Activated CD4-positive, alpha-beta memory T cell treated with anti-CD3 and anti-CD28 coated beads for 36 hours (primary cell): ENCODE measurements around the gene TFAP2B. TPM values are rescaled to one million over a fixed set of nuclear protein-coding genes. Genes with fewer than 3 reads are reported as not detected.

Experiments
- CTCF ChIA-PET: fragments of 350-600 bp; sonication (Branson Sonifier 250); formaldehyde crosslinking; loops from one replicate; lab custom pipeline; 2021; ENCODE audit warnings: antibody characterized with exemption, inconsistent platforms; lab: Charles Lee
- POLR2A ChIA-PET: fragments of 350-600 bp; sonication (Branson Sonifier 250); formaldehyde crosslinking; loops from one replicate; lab custom pipeline; 2021; ENCODE audit warnings: antibody characterized with exemption; lab: Charles Lee
- DNase-seq: peaks from one replicate; pipeline ENCODE4 v3.0.0-alpha.2; 2020
- H3K27ac Mint-ChIP-seq: one replicate; pipeline ENCODE4 v1.8.0; 2021; ENCODE audit warnings: mixed read lengths
- H3K27me3 Mint-ChIP-seq: one replicate; pipeline ENCODE4 v1.8.0; 2021; ENCODE audit warnings: mixed read lengths
- H3K36me3 Mint-ChIP-seq: one replicate; pipeline ENCODE4 v1.8.0; 2021; ENCODE audit warnings: mixed read lengths
- H3K4me1 Mint-ChIP-seq: one replicate; pipeline ENCODE4 v1.8.0; 2021; ENCODE audit warnings: low read depth, mixed read lengths
- H3K4me3 Mint-ChIP-seq: one replicate; pipeline ENCODE4 v1.8.0; 2021; ENCODE audit warnings: mild to moderate bottlenecking, mixed read lengths
- H3K9me3 Mint-ChIP-seq: one replicate; pipeline ENCODE4 v1.8.0; 2021; ENCODE audit warnings: mixed read lengths
- intact Hi-C: fragments of 100-400 bp; cut with micrococcal nuclease; formaldehyde crosslinking; loops from one replicate; pipeline ENCODE4 v1.15.1; 2023
- total RNA-seq, 2 experiments: library from RNA; stranded (reverse); gene quantifications; one replicate each; pipeline ENCODE4 v1.2.3, GENCODE V29; 2021

TFAP2B gene
- total RNA-seq, 2 experiments from 2014 or later, result not detected

- DNase-seq, result no peak
- ChIA-PET CTCF (no interaction called here), POLR2A (no interaction called here)
- Mint-ChIP-seq H3K4me1 (no peaks in the 10 kb centered on the region), H3K27ac (no peak overlapping the region), H3K4me3 (no peak overlapping the region), H3K27me3 (peaks cover 61% of the 10 kb centered on the region), H3K9me3 (peaks cover 2% of the 10 kb centered on the region), H3K36me3 (no peaks in the 10 kb centered on the region)
- intact Hi-C loops, result loop anchor here (10.0 kb wide), 1 partner anchor 111 kb away; the partner anchor contains the start of gene TFAP2D
Observed at GRCh38 chr6:50826037-50826761, 7.5 kb downstream of the TFAP2B start.

DNA sequence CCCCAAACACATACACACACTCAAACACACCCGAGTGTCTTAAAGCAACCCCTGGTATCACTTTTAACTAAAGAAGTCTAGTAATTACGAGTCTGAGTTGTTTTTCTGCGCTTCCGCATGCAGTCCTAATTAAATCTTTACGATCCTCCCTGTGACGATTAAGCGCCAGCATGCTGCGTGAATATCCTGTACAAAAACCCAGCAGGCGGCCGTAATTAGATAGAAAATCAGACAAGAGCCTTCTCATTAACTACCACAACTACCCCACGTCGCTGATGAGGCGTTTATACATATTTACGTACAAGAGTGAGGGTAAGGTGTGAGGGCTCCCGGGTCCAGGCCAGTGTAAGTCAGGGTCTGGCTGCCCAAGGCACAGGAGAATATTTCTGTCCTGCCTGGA, 8.1 kb downstream of the TFAP2B start:
- H3K9me3 Mint-ChIP-seq, result peaks cover 2% of the 10 kb centered on the region
- no peaks in the 10 kb centered on the region for H3K36me3 Mint-ChIP-seq
- no peaks in the 10 kb centered on the region for H3K4me1 Mint-ChIP-seq
- H3K27me3 Mint-ChIP-seq, result peaks cover 57% of the 10 kb centered on the region
- no peak overlapping the region for H3K4me3 Mint-ChIP-seq
- POLR2A ChIA-PET, result no interaction called here
- intact Hi-C loops, result loop anchor here (10.0 kb wide), 1 partner anchor 112 kb away; the partner anchor contains the start of gene TFAP2D
- no peak for DNase-seq
- CTCF ChIA-PET, result no interaction called here
- no peak overlapping the region for H3K27ac Mint-ChIP-seq

GRCh38 chr6:50829049-50829448, 10.4 kb downstream of the TFAP2B start:
- Mint-ChIP-seq H3K4me3 (no peak overlapping the region), H3K4me1 (no peaks in the 10 kb centered on the region), H3K27me3 (peaks cover 46% of the 10 kb centered on the region), H3K36me3 (no peaks in the 10 kb centered on the region), H3K9me3 (peaks cover 2% of the 10 kb centered on the region), H3K27ac (no peak overlapping the region)
- CTCF ChIA-PET, result no interaction called here
- POLR2A ChIA-PET, result no interaction called here
- intact Hi-C loops, result loop anchor here (10.0 kb wide), 1 partner anchor 114 kb away; the partner anchor contains the start of gene TFAP2D
- no peak for DNase-seq

DNA sequence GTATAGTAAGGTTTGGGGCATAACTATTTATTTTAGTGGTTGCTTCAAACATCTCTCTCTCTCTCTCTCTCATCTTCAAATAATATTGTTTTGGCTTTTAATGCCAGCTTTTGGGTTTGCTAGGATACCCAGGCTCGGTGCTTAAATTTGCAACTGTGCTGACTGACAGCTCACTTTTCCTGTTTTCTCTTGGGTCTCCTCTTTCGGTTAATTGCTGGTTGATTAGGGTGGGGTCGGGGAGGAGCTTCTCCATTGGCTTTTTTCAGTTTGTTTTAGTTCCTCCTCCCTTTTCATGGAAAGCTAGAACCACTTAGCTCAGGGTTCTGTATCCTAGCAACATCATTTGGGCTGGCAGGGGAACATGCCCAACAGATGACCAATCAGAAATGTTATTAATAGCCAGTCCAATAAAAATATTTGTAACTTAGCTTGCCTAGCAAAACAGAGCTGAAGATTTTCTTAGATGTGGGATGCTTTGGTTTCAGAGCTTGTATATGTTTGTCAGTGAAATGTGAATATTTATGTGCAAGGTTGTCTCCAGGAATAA, 11.3 kb downstream of the TFAP2B start:
- ChIA-PET CTCF (interaction anchor here (0.6 to 0.9 kb wide), 2 partner anchors 10 to 12 kb away, joined by 3 read pairs; partner anchors contain the start of gene TFAP2B), POLR2A (no interaction called here)
- intact Hi-C loops, result loop anchor here (10.0 kb wide), 1 partner anchor 115 kb away; the partner anchor contains the start of gene TFAP2D
- H3K27ac Mint-ChIP-seq, result no peak overlapping the region
- peaks cover 2% of the 10 kb centered on the region for H3K9me3 Mint-ChIP-seq
- no peak overlapping the region for H3K4me3 Mint-ChIP-seq
- no peaks in the 10 kb centered on the region for H3K36me3 Mint-ChIP-seq
- no peaks in the 10 kb centered on the region for H3K4me1 Mint-ChIP-seq
- H3K27me3 Mint-ChIP-seq, result peaks cover 41% of the 10 kb centered on the region
- DNase-seq, result no peak

DNA sequence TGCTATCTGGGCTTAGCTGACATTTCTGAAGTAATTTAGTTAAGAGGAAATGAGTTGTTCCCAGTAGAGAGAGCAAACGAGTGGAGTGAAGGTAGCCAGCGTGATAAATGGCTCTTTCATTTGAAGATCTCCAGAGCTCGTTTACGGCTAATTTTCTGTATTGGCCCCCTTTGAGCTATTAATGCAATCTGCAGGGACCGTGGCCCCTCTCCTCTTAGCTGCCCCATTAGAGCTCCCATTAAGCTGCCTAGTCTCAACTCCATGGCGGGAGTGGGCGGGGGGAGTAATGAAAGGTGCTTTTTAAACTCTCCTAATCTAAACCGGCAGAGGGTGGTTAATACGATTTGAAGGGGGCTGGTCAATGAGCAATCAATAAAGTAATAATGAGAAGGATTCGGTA, 12.5 kb downstream of the TFAP2B start:
- H3K27me3 Mint-ChIP-seq, result peaks cover 38% of the 10 kb centered on the region
- H3K4me1 Mint-ChIP-seq, result no peaks in the 10 kb centered on the region
- no peak for DNase-seq
- no peak overlapping the region for H3K27ac Mint-ChIP-seq
- no peak overlapping the region for H3K4me3 Mint-ChIP-seq
- H3K36me3 Mint-ChIP-seq, result no peaks in the 10 kb centered on the region
- ChIA-PET POLR2A (no interaction called here), CTCF (no interaction called here)
- intact Hi-C loops, result no loop called here
- peaks cover under 1% of the 10 kb centered on the region for H3K9me3 Mint-ChIP-seq

GRCh38 chr6:50832912-50833311, 14.2 kb downstream of the TFAP2B start:
- CTCF ChIA-PET, result no interaction called here
- Mint-ChIP-seq H3K36me3 (no peaks in the 10 kb centered on the region), H3K27ac (no peak overlapping the region), H3K4me1 (no peaks in the 10 kb centered on the region), H3K9me3 (no peaks in the 10 kb centered on the region), H3K4me3 (no peak overlapping the region), H3K27me3 (peaks cover 34% of the 10 kb centered on the region)
- POLR2A ChIA-PET, result no interaction called here
- DNase-seq, result no peak
- intact Hi-C loops, result no loop called here

DNA sequence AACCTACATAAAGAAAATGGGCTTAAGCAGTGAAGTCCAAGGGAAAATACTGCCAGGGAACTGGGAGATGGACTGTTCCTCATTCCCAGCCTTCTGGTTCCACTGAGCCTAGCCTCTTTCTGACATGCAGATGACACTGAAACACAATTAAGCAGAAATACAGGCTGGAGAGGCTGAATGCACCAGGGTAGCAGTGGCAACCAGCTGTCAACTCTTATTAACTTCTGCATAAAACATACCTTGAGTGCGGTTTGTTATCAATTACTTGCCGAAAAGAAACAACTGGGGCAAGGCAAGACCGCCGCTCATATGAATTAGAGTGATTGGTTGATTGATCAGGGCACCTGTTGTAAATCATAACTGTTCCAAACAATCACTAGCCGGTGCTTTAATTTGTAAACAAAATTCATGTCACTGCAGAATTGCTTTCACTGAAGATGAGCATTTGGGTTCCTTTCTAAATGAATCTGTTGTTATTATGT, 16.3 kb downstream of the TFAP2B start:
- ChIA-PET POLR2A (no interaction called here), CTCF (no interaction called here)
- DNase-seq, result no peak
- no peak overlapping the region for H3K4me3 Mint-ChIP-seq
- no peak overlapping the region for H3K27ac Mint-ChIP-seq
- peaks cover 43% of the 10 kb centered on the region for H3K27me3 Mint-ChIP-seq
- intact Hi-C loops, result no loop called here
- H3K36me3 Mint-ChIP-seq, result no peaks in the 10 kb centered on the region
- no peaks in the 10 kb centered on the region for H3K4me1 Mint-ChIP-seq
- no peaks in the 10 kb centered on the region for H3K9me3 Mint-ChIP-seq

DNA sequence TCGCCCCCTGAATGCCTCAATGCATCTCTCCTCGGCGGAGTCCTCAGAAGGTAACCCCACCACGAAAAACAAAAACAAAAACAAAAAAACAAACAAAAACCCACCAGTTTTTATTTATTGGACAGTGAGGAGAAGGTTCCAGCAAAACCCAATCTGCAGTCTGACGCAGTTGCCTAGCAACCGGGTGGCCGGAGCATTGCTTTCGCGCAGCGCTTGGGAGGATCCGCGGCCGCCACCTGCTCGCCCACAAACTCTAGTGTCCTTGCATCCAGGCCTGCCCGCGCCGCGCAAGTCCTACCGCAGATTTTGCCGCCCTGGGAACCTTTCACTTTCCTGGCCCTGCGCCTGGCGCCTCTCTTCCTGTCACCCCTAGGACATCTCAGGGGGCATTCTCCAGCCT, 17.6 kb downstream of the TFAP2B start:
- CTCF ChIA-PET, result no interaction called here
- Mint-ChIP-seq H3K27ac (no peak overlapping the region), H3K36me3 (no peaks in the 10 kb centered on the region), H3K4me1 (no peaks in the 10 kb centered on the region), H3K4me3 (no peak overlapping the region), H3K27me3 (peaks cover 54% of the 10 kb centered on the region), H3K9me3 (no peaks in the 10 kb centered on the region)
- no peak for DNase-seq
- POLR2A ChIA-PET, result no interaction called here
- intact Hi-C loops, result no loop called here

DNA sequence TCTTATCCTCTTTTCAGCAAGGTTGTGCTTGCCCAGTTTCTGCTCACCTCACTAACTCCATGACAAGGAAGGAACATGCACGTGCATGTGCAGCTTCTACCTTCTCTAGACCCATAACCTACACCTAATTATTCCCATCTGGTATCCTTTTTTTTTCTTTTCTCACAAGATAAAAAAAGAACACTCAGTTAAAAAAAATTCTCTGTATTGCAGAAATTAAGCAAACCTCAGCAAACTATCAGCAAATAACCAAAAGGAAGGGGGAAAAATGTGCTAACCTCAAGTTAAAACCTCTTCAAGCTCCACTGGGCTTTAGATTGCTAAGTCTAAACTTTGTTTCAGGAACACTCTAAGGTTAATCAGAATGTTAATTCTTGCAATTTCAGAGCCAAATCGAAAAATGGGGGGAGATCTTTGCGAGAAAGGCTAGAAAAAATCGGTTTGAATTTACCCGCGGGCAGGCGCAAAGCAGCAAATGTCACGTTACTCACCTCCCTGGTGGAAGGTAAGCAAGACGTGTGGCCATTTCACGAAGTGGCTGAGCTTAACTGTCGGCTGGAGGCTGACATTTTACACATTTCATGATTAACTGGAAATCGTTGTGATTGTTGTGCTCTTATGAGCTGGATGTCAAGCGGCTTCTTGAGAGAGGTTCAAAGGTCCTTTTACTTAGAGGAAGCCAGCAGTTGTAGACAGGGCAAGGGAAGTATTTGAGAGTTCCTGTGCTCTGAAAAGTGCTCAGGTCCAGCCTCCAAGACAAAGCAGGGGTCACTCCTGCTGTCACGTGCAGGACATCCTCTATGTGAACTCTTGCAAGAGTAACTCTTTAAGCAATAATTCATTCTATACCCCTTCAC, 19.1 kb downstream of the TFAP2B start:
- Mint-ChIP-seq H3K4me1 (no peaks in the 10 kb centered on the region), H3K27ac (no peak overlapping the region), H3K9me3 (no peaks in the 10 kb centered on the region), H3K36me3 (no peaks in the 10 kb centered on the region), H3K4me3 (no peak overlapping the region), H3K27me3 (peaks cover 64% of the 10 kb centered on the region)
- ChIA-PET CTCF (no interaction called here), POLR2A (no interaction called here)
- no peak for DNase-seq
- intact Hi-C loops, result no loop called here

- ChIA-PET POLR2A (no interaction called here), CTCF (interaction anchor here (1.4 kb wide), 1 partner anchor 10 kb away, joined by 3 read pairs; no protein-coding TSS in a partner anchor)
- no peak for DNase-seq
- Mint-ChIP-seq H3K4me1 (no peaks in the 10 kb centered on the region), H3K36me3 (no peaks in the 10 kb centered on the region), H3K27me3 (peaks cover 73% of the 10 kb centered on the region), H3K27ac (no peak overlapping the region), H3K4me3 (no peak overlapping the region), H3K9me3 (no peaks in the 10 kb centered on the region)
- intact Hi-C loops, result no loop called here
Observed at GRCh38 chr6:50840112-50840810, 21.6 kb downstream of the TFAP2B start.

DNA sequence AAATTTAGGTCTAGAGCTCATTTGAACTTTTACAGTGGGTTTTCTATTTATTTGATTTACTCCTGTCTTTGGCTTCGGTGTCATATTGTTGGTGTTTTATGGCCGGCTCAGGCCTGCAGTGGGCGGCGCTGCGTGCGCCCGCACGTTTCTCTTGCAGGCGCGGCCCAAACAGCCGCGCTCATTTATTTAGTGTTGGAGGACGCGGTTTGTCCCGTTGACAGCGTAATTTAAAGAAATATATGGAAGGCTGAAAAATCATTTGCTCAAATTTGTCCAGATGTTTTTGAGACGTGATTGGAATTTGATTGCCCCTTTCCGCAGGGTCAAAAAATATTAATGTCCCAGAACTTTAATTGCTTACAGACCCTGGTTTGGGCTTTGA, 22.1 kb downstream of the TFAP2B start:
- intact Hi-C loops, result no loop called here
- H3K27ac Mint-ChIP-seq, result no peak overlapping the region
- no peaks in the 10 kb centered on the region for H3K9me3 Mint-ChIP-seq

GRCh38 chr6:50842446-50842845, 23.8 kb downstream of the TFAP2B start:
- no peak for DNase-seq
- H3K4me1 Mint-ChIP-seq, result no peaks in the 10 kb centered on the region
- no peak overlapping the region for H3K4me3 Mint-ChIP-seq
- no peaks in the 10 kb centered on the region for H3K9me3 Mint-ChIP-seq
- peaks cover 3% of the 10 kb centered on the region for H3K36me3 Mint-ChIP-seq
- H3K27me3 Mint-ChIP-seq, result peaks cover 74% of the 10 kb centered on the region
- intact Hi-C loops, result no loop called here
- ChIA-PET CTCF (no interaction called here), POLR2A (no interaction called here)
- no peak overlapping the region for H3K27ac Mint-ChIP-seq

More for the DNA sequence above, 22.1 kb downstream of the TFAP2B start:
- no peak for DNase-seq
- ChIA-PET CTCF (no interaction called here), POLR2A (no interaction called here)
- H3K4me1 Mint-ChIP-seq, result no peaks in the 10 kb centered on the region
- no peak overlapping the region for H3K4me3 Mint-ChIP-seq
- H3K36me3 Mint-ChIP-seq, result no peaks in the 10 kb centered on the region
- peaks cover 71% of the 10 kb centered on the region for H3K27me3 Mint-ChIP-seq
